ENCODE results near the gene HS3ST2.
"Not testable (repeated sequence)": the region's sequence is repeated elsewhere in the genome, so short reads cannot be mapped to it uniquely, and the experiment has no call there.

Gene HS3ST2

DNA sequence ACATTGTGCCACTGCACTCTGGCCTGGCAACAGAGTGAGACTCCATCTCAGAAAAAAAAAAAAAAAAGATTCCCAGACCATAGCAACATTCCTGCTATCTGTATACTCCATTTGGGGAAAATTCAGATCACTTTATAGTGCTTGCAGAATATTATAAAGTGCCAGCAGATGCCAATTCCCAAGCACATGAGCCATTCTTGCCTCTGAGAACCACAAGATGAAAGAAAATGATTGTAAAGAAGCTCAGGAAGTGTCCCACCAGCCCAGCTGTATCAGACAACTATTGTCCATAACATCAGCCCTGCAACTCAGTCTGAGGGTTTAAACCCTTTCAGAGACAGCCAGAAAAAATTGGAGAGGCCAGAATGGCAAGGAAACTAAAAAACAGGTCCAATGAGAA lies 69.0 kb downstream of the HS3ST2 start:
- H3K36me3 Mint-ChIP-seq = no peaks in the 10 kb centered on the region
- H3K9me3 Mint-ChIP-seq = no peaks in the 10 kb centered on the region
- H3K4me1 Mint-ChIP-seq = no peaks in the 10 kb centered on the region
- ATAC-seq = no peak
- peaks cover 26% of the 10 kb centered on the region for H3K27me3 Mint-ChIP-seq
- no peak overlapping the region for H3K27ac Mint-ChIP-seq
- H3K4me3 Mint-ChIP-seq = no peak overlapping the region

DNA sequence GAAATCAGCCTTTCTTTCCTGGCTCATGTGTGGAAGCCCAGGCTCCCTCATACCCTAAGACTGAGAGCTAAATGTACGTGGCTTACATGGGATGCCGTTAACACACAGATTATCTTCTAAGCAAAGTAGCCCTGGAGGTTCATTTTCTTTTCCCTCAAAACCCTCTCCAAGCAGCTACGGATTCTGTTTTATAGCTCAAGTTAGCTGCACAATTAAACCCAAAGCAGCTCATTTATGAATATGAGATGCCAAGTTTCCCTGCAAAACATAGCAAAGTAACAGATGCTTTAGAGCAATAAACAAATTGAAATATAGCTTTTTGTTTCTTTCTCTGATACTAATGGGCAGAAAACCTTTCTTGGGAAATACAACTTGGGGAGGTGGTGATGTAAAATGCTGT lies 72.0 kb downstream of the HS3ST2 start:
- Mint-ChIP-seq H3K36me3 (no peaks in the 10 kb centered on the region), H3K4me1 (no peaks in the 10 kb centered on the region), H3K4me3 (no peak overlapping the region), H3K9me3 (no peaks in the 10 kb centered on the region), H3K27ac (no peak overlapping the region), H3K27me3 (peaks cover 13% of the 10 kb centered on the region)
- no peak for ATAC-seq

DNA sequence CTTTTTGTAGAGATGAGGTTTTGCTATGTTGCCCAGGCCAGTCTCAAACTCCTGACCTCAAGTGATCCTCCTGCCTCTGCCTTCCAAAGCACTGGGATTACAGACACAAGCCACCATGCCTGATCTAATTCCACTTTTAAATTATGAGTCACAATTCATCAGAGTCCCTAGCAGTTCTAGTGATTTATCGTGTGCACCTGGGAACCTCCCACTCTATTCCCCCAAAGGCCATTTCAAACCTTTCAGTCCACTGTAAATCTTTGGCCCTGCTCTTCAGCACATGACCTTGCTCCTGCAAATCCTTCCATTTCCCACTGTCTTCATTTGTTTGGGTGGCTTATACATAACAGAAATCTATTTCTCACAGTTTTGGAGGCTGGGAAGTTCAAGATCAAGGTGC lies 73.0 kb downstream of the HS3ST2 start:
- no peak for ATAC-seq

DNA sequence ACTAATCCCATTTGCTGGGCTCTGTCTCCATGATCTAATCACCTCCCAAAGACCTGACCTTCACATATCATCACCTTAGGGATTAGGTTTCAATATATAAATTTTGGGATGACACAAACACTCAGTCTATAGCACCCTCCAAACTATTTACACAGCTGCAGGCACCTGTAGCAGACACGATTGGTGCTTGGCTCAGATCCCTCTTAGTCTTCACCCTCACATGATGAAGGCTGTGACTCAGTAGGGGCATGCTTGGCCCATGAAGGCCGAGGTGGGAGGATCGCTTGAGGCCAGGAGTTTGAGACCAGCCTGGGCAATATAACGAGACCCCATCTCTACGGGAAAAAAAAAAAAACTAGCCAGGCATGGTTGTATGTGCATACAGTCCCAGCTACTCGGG lies 73.5 kb downstream of the HS3ST2 start:
- peaks cover 13% of the 10 kb centered on the region for H3K27me3 Mint-ChIP-seq
- no peaks in the 10 kb centered on the region for H3K9me3 Mint-ChIP-seq
- no peaks in the 10 kb centered on the region for H3K36me3 Mint-ChIP-seq
- no peak overlapping the region for H3K4me3 Mint-ChIP-seq
- H3K27ac Mint-ChIP-seq = no peak overlapping the region
- ATAC-seq = no peak
- no peaks in the 10 kb centered on the region for H3K4me1 Mint-ChIP-seq

More for the DNA sequence above, 73.0 kb downstream of the HS3ST2 start:
- Mint-ChIP-seq H3K36me3 (no peaks in the 10 kb centered on the region), H3K9me3 (no peaks in the 10 kb centered on the region), H3K27ac (no peak overlapping the region), H3K4me1 (no peaks in the 10 kb centered on the region), H3K27me3 (peaks cover 13% of the 10 kb centered on the region), H3K4me3 (no peak overlapping the region)

DNA sequence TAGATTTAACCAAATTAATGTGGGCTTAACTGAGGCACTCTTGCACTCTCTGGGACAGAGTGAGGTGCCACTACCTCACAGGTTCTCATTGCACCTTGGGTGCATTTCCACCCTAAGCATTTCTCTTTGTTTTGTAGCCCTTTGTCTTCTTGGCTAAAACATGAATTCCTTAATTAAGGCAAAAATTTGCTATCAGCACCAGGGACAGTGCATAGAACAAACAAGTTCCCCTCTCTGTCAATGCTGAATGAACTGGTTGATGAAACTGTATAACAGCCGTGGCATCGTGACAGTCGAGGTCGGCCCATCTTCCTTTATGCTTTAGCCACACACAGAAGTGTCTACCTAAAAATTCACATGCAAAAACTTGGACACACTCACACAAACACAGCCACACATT lies 74.8 kb downstream of the HS3ST2 start:
- H3K9me3 Mint-ChIP-seq = no peaks in the 10 kb centered on the region
- H3K4me1 Mint-ChIP-seq = no peaks in the 10 kb centered on the region
- H3K27me3 Mint-ChIP-seq = peaks cover 15% of the 10 kb centered on the region
- no peak overlapping the region for H3K4me3 Mint-ChIP-seq
- H3K36me3 Mint-ChIP-seq = no peaks in the 10 kb centered on the region
- no peak for ATAC-seq
- no peak overlapping the region for H3K27ac Mint-ChIP-seq

DNA sequence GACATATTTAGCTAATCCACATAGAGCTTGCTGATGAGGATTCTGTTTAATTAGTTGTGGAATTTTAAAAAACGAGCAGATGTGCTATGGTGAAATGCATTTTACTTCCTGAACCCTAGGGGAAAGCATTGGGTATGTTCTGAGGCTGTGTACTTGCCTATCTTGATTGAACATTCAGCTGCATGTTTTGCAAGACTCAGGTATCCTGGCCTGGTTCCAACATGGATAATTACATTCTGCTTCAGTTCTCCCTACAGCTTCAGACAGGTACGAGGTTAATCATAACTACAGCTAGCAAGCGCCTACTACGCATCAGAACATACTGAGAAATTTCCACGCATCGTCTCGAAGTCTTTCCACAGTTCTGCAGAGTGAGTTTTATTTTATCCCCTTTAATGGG lies 77.0 kb downstream of the HS3ST2 start:
- ATAC-seq = no peak
- Mint-ChIP-seq H3K27ac (no peak overlapping the region), H3K9me3 (no peaks in the 10 kb centered on the region), H3K27me3 (peaks cover 24% of the 10 kb centered on the region), H3K4me3 (no peak overlapping the region), H3K4me1 (no peaks in the 10 kb centered on the region), H3K36me3 (no peaks in the 10 kb centered on the region)

DNA sequence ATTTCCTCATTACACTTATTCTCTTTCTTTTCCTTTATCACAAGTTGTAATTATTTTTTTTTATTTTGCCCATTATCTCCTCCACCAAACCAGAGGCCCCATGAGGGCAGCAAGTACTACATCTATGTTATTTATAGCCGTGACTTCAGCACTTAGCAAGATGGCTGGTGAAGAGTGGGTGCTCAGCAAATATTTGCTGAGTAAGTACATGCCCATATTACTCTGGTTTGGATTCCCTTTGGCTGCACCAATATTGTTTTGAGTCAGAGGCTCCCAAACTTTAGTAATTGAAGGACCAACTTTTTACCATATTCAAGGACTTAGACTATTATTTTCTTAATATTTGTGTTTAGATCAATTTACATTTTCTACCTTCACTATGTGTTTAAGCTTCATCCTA lies 83.2 kb downstream of the HS3ST2 start:
- Mint-ChIP-seq H3K4me3 (no peak overlapping the region), H3K27me3 (peaks cover 39% of the 10 kb centered on the region), H3K4me1 (no peaks in the 10 kb centered on the region), H3K27ac (no peak overlapping the region), H3K9me3 (no peaks in the 10 kb centered on the region), H3K36me3 (no peaks in the 10 kb centered on the region)
- ATAC-seq = no peak

DNA sequence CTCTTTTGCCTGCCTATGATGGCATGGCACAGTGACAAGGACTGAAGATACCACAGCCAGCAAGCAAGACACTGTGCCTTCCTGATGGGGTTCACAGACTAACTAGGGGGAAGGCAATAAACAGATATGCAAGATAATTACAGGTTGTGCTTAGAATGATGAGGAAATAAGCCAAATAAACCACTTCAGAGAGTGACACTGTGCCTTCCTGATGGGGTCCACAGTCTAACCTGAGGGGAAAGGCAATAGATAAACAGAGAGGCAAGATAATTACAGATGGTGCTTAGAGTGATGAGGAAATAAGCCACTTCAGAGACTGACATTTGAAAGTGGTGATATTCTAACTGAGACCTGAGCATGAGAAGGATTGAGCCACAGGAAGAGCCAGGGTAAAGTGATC lies 84.2 kb downstream of the HS3ST2 start:
- H3K36me3 Mint-ChIP-seq = no peaks in the 10 kb centered on the region

DNA sequence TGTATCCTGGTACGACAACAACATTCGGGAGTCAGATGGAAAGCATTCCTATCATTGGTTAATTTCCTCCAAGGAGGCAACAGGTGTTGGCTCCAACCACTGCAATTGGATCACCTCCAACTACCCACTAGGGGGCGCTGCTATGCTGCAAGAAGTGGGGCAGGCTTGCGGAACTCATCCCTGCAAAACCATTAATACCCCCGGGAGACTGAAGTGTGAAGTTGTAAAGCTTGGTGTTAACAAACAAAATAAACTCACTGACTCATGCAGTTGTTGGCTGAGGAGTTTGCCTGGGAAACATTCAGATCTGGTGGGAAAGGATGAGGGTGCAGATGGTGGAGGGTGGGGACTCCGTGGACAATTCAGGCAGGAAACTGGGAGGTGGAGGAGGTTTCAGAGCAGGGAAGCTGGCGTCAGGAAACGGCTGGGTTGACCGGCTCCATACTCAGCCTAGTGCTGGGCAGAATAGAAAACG lies 84.9 kb downstream of the HS3ST2 start:
- ATAC-seq = no peak
- Mint-ChIP-seq H3K27me3 (peaks cover 38% of the 10 kb centered on the region), H3K4me3 (no peak overlapping the region)

More for the DNA sequence above, 84.2 kb downstream of the HS3ST2 start:
- no peaks in the 10 kb centered on the region for H3K9me3 Mint-ChIP-seq
- H3K27ac Mint-ChIP-seq = no peak overlapping the region
- no peak overlapping the region for H3K4me3 Mint-ChIP-seq
- no peaks in the 10 kb centered on the region for H3K4me1 Mint-ChIP-seq
- peaks cover 39% of the 10 kb centered on the region for H3K27me3 Mint-ChIP-seq
- ATAC-seq = no peak

DNA sequence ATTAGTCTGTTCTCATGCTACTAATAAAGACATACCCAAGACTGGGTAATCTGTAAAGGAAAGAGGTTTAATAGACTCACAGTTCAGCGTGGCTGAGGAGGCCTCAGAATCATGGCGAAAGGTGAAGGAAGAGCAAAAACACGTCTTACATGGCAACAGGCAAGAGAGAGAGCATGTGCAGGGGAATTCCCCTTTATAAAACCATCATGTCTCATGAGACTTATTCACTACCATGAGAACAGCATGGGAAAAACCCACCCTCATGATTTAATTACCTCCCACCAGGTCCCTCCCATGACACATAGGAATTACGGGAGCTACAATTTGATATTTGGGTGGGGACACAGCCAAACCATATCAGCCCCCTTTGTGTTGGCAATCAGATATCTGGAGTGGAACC lies 85.6 kb downstream of the HS3ST2 start:
- H3K27me3 Mint-ChIP-seq = peaks cover 38% of the 10 kb centered on the region
- not testable (repeated sequence) for ATAC-seq, H3K4me1 Mint-ChIP-seq, H3K27ac Mint-ChIP-seq, H3K9me3 Mint-ChIP-seq, H3K36me3 Mint-ChIP-seq, H3K4me3 Mint-ChIP-seq

More for the DNA sequence above, 84.9 kb downstream of the HS3ST2 start:
- H3K36me3 Mint-ChIP-seq = no peaks in the 10 kb centered on the region
- no peaks in the 10 kb centered on the region for H3K9me3 Mint-ChIP-seq
- H3K4me1 Mint-ChIP-seq = no peaks in the 10 kb centered on the region
- no peak overlapping the region for H3K27ac Mint-ChIP-seq

DNA sequence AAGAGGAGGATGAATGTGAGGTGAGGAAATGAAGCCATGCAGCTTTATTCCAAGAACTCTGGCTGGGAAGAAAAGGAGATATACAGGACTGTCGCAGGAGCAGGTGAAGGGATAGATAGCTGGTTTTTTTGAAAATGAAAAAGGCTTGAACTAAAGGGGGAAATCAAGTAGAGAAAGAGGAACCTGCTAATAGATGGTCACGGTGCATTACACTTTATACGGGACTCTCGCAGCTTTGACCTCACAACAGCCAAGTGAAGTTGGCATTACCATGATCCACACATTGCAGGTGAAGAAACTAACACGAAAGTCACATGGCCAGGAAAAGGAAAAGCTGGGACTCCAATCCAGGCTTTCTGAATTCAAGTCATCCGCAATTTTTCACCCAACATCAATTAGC lies 86.9 kb downstream of the HS3ST2 start:
- Mint-ChIP-seq H3K9me3 (no peaks in the 10 kb centered on the region), H3K4me3 (no peak overlapping the region), H3K27ac (no peak overlapping the region), H3K4me1 (no peaks in the 10 kb centered on the region), H3K27me3 (peaks cover 28% of the 10 kb centered on the region), H3K36me3 (no peaks in the 10 kb centered on the region)
- ATAC-seq = no peak

DNA sequence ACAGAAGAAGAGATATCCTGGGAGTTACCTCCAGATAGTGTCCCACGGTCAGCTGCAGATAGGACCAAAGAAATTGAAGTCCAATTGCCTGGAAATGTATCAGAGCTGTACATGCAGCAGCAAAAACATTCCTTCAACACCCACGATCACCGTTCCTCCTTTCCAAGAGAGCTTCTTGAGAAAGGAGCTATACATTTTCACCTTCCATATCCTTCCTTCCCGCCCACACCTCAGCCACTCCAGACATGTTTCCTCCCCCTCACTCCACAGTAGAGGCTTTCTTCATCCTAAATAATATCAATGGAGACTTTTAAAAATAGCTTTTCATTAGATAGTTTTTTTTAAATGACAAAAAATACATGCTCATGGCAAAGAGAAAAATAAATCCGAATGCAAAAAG lies 87.6 kb downstream of the HS3ST2 start:
- H3K27ac Mint-ChIP-seq = no peak overlapping the region
- H3K36me3 Mint-ChIP-seq = no peaks in the 10 kb centered on the region
- no peaks in the 10 kb centered on the region for H3K9me3 Mint-ChIP-seq
- H3K4me3 Mint-ChIP-seq = no peak overlapping the region
- peaks cover 21% of the 10 kb centered on the region for H3K27me3 Mint-ChIP-seq
- H3K4me1 Mint-ChIP-seq = no peaks in the 10 kb centered on the region
- ATAC-seq = no peak

DNA sequence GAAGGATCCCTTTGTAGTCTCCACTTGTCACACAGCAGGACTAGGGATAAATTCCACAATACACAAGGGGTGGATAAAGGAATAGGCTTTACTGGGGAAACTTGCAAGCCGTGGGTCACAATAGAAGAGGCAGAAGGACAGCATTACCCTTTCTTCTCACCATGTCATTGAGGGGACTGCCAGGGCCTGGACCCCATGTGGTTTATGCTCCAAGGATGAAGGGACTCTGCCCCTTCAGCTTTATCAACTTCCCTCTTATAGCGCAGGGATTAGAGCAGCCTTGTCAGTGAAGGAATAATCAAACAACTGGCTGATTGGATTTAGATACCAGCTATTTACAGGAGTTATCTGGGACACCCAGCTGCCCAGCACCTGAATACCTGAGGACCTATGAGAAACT lies 89.8 kb downstream of the HS3ST2 start:
- Mint-ChIP-seq H3K27ac (no peak overlapping the region), H3K4me3 (no peak overlapping the region), H3K4me1 (no peaks in the 10 kb centered on the region), H3K27me3 (peaks cover 25% of the 10 kb centered on the region), H3K36me3 (no peaks in the 10 kb centered on the region), H3K9me3 (no peaks in the 10 kb centered on the region)
- ATAC-seq = no peak

DNA sequence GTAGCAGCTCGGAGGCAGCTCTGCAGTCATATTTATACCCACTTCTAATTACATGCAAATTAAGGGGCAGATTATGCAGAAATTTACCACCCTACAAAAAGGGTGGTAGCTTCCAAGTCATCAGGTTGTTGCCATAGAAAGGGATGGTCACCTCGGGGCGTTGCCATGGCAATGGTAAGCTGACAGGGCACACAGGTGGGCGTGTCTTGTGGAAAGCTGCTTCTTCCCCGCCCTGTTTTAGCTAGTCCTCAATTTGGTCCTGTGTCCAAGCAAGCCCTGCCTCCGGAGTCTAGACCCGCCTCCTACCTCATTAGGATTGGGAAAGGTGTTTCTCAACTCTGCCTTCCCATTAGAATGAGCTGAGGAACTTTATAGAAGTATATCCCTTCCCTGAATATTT lies 98.7 kb downstream of the HS3ST2 start:
- H3K27me3 Mint-ChIP-seq = peaks cover 2% of the 10 kb centered on the region
- no peaks in the 10 kb centered on the region for H3K36me3 Mint-ChIP-seq
- H3K9me3 Mint-ChIP-seq = no peaks in the 10 kb centered on the region
- ATAC-seq = no peak
- no peak overlapping the region for H3K4me3 Mint-ChIP-seq
- H3K27ac Mint-ChIP-seq = no peak overlapping the region
- H3K4me1 Mint-ChIP-seq = no peaks in the 10 kb centered on the region

DNA sequence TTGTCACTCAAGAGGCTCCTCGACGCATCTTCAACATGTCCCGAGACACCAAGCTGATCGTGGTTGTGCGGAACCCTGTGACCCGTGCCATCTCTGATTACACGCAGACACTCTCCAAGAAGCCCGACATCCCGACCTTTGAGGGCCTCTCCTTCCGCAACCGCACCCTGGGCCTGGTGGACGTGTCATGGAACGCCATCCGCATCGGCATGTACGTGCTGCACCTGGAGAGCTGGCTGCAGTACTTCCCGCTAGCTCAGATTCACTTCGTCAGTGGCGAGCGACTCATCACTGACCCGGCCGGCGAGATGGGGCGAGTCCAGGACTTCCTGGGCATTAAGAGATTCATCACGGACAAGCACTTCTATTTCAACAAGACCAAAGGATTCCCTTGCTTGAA lies 101.0 kb downstream of the HS3ST2 start:
- Mint-ChIP-seq H3K36me3 (no peaks in the 10 kb centered on the region), H3K9me3 (no peaks in the 10 kb centered on the region), H3K4me3 (no peak overlapping the region), H3K4me1 (no peaks in the 10 kb centered on the region), H3K27ac (no peak overlapping the region), H3K27me3 (peaks cover 11% of the 10 kb centered on the region)
- no peak for ATAC-seq

DNA sequence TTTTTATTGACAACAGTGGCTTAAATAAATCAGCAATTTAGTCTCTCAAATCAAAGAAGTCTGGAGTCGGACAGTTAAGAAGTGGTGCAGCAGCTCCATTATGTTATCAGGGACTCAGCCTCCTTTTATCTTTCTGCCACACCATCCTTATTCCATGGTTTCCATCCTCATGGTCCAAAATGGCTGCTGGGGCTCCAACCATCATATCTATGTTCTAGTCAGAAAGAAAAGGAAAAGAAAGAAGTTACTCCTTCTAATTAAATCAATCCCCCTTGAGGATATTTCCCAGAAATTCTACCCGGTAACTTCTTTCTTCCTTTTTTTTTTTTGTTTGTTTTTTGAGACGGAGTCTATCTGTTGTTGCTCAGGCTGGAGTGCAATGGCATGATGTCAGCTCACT lies 109.5 kb downstream of the HS3ST2 start:
- no peak overlapping the region for H3K27ac Mint-ChIP-seq

DNA sequence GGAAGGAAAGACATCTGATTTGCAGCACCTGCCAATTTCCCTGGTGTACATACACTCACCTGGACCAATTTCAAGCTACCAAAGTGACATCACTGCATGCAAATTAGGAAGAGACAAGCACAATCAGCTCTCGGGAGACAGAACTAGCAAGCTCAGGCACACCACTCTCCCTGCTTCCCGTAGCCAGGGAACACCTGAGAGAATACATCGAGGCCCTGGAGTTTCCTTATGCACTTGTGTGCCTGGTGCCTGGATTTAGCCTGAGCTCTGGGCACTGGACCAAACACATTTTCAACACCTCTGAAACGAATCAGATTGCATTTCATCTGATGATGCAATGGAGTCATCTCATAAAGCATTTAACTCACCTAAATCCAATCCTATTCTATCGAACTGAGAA lies 110.5 kb downstream of the HS3ST2 start:
- H3K27me3 Mint-ChIP-seq = no peaks in the 10 kb centered on the region
- ATAC-seq = no peak
- no peak overlapping the region for H3K27ac Mint-ChIP-seq
- peaks cover 4% of the 10 kb centered on the region for H3K4me1 Mint-ChIP-seq
- no peaks in the 10 kb centered on the region for H3K36me3 Mint-ChIP-seq
- no peak overlapping the region for H3K4me3 Mint-ChIP-seq
- no peaks in the 10 kb centered on the region for H3K9me3 Mint-ChIP-seq

More for the DNA sequence above, 109.5 kb downstream of the HS3ST2 start:
- Mint-ChIP-seq H3K36me3 (no peaks in the 10 kb centered on the region), H3K4me3 (no peak overlapping the region), H3K4me1 (peaks cover 4% of the 10 kb centered on the region), H3K9me3 (no peaks in the 10 kb centered on the region), H3K27me3 (peaks cover 9% of the 10 kb centered on the region)
- ATAC-seq = no peak

Data from stimulated activated memory B cell treated with anti-CD40 and anti-IgM and Interleukin-4, amounts not matched to agents 10 μg/mL and 1 μg/mL and 100 μg/mL, for 72 hours (primary cell).